Measurements from ENCODE around the gene MEF2C. TPM values are rescaled to one million over a fixed set of nuclear protein-coding genes. Genes with fewer than 3 reads are reported as not detected.
A peak's percentile ranks its signal among the peaks of the same experiment; 100 is the strongest.

MEF2C gene
- total RNA-seq, 1 experiment from 2014 or later: 13.0 TPM

DNA sequence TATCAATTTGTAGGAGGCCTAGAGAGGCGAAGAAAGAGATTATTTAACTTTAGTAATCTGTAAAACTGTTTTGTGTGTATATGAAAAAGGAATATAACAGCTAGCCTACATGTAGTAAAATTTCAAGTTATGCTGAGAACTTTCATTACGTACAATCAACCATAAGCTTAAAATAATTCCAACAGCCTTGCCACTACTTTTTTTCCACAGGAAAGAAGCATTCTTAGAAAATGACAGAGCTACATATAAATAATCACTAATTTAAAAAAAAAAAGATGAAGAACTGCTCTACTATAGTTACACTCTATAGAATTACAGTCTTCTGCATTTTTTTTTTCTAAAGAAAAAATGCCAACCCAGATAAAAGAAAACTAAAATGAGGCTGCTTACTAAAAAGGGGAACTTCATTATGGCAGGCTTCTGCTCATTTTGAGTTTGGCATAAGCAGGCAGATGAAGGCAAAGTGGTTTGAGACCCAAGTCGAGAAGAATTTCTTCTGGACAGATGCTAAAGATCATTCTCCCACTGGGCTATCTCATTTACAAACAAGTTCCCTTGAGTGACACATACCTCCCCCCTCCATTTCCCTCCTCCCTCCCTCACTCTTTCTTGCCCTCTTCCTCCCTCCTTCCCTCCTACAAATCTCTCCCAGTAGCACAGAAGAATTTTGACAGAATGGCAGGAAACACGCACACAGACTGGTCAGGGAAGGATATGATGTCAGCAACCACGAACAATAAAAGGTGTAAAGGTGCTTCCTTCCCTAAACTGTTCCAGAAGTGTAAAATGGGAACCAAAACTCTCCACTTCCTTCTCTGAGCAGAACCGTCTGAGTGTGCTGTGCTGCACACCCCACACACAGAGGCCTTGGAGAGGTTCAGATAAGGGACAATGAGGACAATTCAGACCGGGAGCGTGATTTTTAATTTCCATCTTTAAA is 56.1 kb downstream of the MEF2C start (continued):
- TF ChIP-seq TCF7L2 (IDR thresholded peaks at IDR 0.05; ENCODE audit: borderline replicate concordance, extremely low read depth, insufficient read depth, insufficient read length): no peak
- no peak for TF ChIP-seq EGR1 (IDR thresholded peaks at IDR 0.05; ENCODE audit: low read depth)
- TF ChIP-seq RAD21 (IDR thresholded peaks at IDR 0.05; ENCODE audit: low read depth): 0 out of 2 replicates have a peak, but pooled peaks have one; percentile 7

DNA sequence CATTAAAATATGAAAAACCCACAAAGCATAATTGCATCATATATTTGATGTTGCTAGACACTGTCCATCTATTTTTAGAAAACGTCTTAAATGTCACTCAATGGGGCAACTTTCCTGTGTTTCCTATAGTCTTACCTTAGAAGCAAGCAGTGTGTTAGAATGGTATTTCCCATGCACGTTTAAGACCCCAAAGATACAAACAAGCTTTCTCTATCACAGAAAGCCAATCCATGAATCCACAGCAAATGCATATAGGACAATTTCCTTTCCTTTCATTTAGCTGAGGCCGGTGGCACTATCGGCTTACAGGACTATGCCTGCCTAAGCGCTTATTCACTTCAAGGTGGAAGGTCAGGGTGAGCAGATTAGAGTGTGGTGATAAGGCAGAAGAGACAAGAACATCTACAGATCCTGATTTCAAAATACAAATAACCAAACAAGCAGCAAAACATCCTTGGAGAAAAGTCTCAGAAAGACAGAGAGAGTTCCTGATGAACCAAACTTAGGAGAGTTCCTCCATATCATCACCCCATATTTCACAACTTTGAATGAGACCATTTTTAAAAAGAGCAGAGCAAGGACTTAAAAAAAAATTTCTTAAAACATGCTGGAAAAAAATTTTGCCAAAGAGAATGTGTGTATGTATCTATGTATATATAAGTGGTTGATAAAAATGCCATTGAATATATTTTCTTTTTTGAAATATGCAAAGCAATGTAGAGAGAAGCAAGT is 57.2 kb downstream of the MEF2C start:
- no peaks in the 10 kb centered on the region for H3K9me2 ChIP-seq (ENCODE audit: insufficient read depth)
- H3K4me3 ChIP-seq (replicated peaks in 1 of 2; ENCODE audit: low read depth in 1 of 2, low read length in 2 of 2): peak overlapping the region; percentile 4 to 50; a peak in 3 of 4 replicates
- H4K20me1 ChIP-seq (ENCODE audit: insufficient read depth): no peaks in the 10 kb centered on the region
- H3K4me2 ChIP-seq (ENCODE audit: low read length): peak overlapping the region; percentile 81
- ChIA-PET POLR2A (interaction anchor here (0.8 to 1.6 kb wide), 2 partner anchors 37 to 57 kb away, joined by 4 to 5 read pairs; partner anchors contain the start of gene MEF2C), RAD21 (ENCODE audit: low non-redundant PET in 1 of 2, low total read pairs in 2 of 2, uncharacterized antibody in 2 of 2, unreplicated experiment in 2 of 2) (no interaction called here), CTCF (no interaction called here)
- H3K27ac ChIP-seq (ENCODE audit: low read depth, low read length): peak overlapping the region; percentile 72; the same call in 1 of the 2 replicates
- DNase-seq (ENCODE audit: low read depth, low spot score) (no peak), ATAC-seq (peak; percentile 69)
- peaks cover 34 to 51% of the 10 kb centered on the region in 2 experiments for H3K4me1 ChIP-seq (ENCODE audit: control insufficient read depth in 1 of 2, insufficient read depth in 2 of 2, low read length in 2 of 2)
- no peaks in the 10 kb centered on the region for H3K79me2 ChIP-seq (ENCODE audit: insufficient read depth, low read length)
- TF ChIP-seq JUND (IDR thresholded peaks at IDR 0.05) (peak; percentile 14; the same call in 1 of the 2 replicates), FOSL1 (IDR thresholded peaks at IDR 0.05; ENCODE audit: low read depth) (peak; percentile 19; the same call in 1 of the 2 replicates), POLR2AphosphoS5 (IDR thresholded peaks at IDR 0.05; ENCODE audit: low read depth, low read length) (0 out of 2 replicates have a peak, but pooled peaks have one; percentile 17)
- TF ChIP-seq, protein P1, sequence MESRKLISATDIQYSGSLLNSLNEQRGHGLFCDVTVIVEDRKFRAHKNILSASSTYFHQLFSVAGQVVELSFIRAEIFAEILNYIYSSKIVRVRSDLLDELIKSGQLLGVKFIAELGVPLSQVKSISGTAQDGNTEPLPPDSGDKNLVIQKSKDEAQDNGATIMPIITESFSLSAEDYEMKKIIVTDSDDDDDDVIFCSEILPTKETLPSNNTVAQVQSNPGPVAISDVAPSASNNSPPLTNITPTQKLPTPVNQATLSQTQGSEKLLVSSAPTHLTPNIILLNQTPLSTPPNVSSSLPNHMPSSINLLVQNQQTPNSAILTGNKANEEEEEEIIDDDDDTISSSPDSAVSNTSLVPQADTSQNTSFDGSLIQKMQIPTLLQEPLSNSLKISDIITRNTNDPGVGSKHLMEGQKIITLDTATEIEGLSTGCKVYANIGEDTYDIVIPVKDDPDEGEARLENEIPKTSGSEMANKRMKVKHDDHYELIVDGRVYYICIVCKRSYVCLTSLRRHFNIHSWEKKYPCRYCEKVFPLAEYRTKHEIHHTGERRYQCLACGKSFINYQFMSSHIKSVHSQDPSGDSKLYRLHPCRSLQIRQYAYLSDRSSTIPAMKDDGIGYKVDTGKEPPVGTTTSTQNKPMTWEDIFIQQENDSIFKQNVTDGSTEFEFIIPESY (IDR thresholded peaks at IDR 0.05; ENCODE audit: extremely low read depth, insufficient replicate concordance, low read length): no peak
- no peaks in the 10 kb centered on the region for H3K9me3 ChIP-seq (ENCODE audit: control insufficient read depth in 1 of 2, insufficient read depth in 1 of 2, low read depth in 1 of 2, low read length in 2 of 2)
- no peaks in the 10 kb centered on the region for H3K27me3 ChIP-seq (ENCODE audit: insufficient read depth, low read length)
- intact Hi-C loops (cut with micrococcal nuclease): no loop called here
- H2AFZ ChIP-seq (ENCODE audit: low read depth, low read length, poor library complexity, severe bottlenecking): peak overlapping the region; percentile 76
- no peaks in the 10 kb centered on the region for H3K36me3 ChIP-seq (ENCODE audit: control insufficient read depth in 1 of 2, insufficient read depth in 2 of 2, low read length in 2 of 2)
- BruUV-seq (replicated peaks): no TSS peak
- peak overlapping the region; percentile 45 for H3K9ac ChIP-seq (ENCODE audit: low read length)
